GM12878 (cell line): Measurements from ENCODE around the gene KIFAP3. TPM values are rescaled to one million over a fixed set of nuclear protein-coding genes. Genes with fewer than 3 reads are reported as not detected.

Experiments used
- ATAC-seq: fragments of 200-7000 bp; cut with Tn5 transposase; 3 replicates; pipeline ENCODE4 v1.9.1; 2020; ENCODE audit warnings: mild to moderate bottlenecking, moderate library complexity
- BruUV-seq: library from RNA; stranded (reverse); fragments of 400-500 nt; replicated peaks from 2 replicates; lab custom pipeline; 2021; lab: Mats Ljungman, UMichigan
- CTCF ChIA-PET: fragments of 300-600 bp; sonication (Branson Sonifier 250); formaldehyde crosslinking; extraction: SDS; loops from one replicate; lab custom pipeline; 2021; ENCODE audit warnings: inconsistent platforms; lab: Yijun Ruan, JAX
- POLR2A ChIA-PET: fragments of 350-600 bp; formaldehyde crosslinking; extraction: SDS; loops from one replicate; lab custom pipeline; 2021; ENCODE audit warnings: inconsistent platforms; lab: Charles Lee
- RAD21 ChIA-PET: fragments of 300-600 bp; sonication (Branson Sonifier 250); formaldehyde crosslinking; loops from one replicate; lab custom pipeline; 2023; ENCODE audit warnings: antibody characterized with exemption; ENCODE audit not compliant: unreplicated experiment; lab: Charles Lee
- SMC1A ChIA-PET: fragments of 300-600 bp; sonication (Branson Sonifier 250); formaldehyde crosslinking; loops from one replicate; lab custom pipeline; 2023; ENCODE audit not compliant: unreplicated experiment, uncharacterized antibody; lab: Charles Lee
- DNase-seq: peaks from one replicate; pipeline ENCODE4 v3.0.0-alpha.2; 2011; ENCODE audit warnings: low read depth, low spot score
- FAIRE-seq: peaks from 3 replicates; lab custom pipeline; 2011; peaks lifted over from hg19 to GRCh38; lab: Jason Lieb, UNC
- H2AFZ ChIP-seq: 2 replicates; pipeline ENCODE4 v1.6.0; 2011; ENCODE audit warnings: low read depth, low read length, control low read depth; ENCODE audit not compliant: control insufficient read depth
- H3K27ac ChIP-seq: 2 replicates; pipeline ENCODE4 v1.5.1; 2011; ENCODE audit warnings: control low read depth; ENCODE audit not compliant: control insufficient read depth, insufficient read depth
- H3K27me3 ChIP-seq, 2 experiments: replicated peaks in 1 of 2; 2 replicates each; pipeline versions ENCODE4 v1.6.0 to v1.6.1; 2011; ENCODE audit warnings: low read length in 1 of 2; ENCODE audit not compliant: control insufficient read depth in 2 of 2, insufficient read depth in 2 of 2
- H3K36me3 ChIP-seq, 2 experiments: 2 replicates each; pipeline ENCODE4 v1.5.1; 2011; ENCODE audit warnings: low read length in 1 of 2; ENCODE audit not compliant: control insufficient read depth in 2 of 2, insufficient read depth in 2 of 2
- H3K4me1 ChIP-seq: 2 replicates; pipeline ENCODE4 v1.6.1; 2011; ENCODE audit warnings: mild to moderate bottlenecking, low read length, moderate library complexity, mixed read lengths; ENCODE audit not compliant: control insufficient read depth, insufficient read depth
- H3K4me2 ChIP-seq: 2 replicates; pipeline ENCODE4 v1.6.0; 2011; ENCODE audit warnings: control low read depth; ENCODE audit not compliant: control insufficient read depth, insufficient read depth
- H3K4me3 ChIP-seq: fragments of 200-600 bp; sonication (generic); 2 replicates; pipeline ENCODE4 v1.5.1; 2016
- H3K79me2 ChIP-seq: 2 replicates; pipeline ENCODE4 v1.6.0; 2011; ENCODE audit warnings: low read length; ENCODE audit not compliant: control insufficient read depth, insufficient read depth
- H3K9ac ChIP-seq: 2 replicates; pipeline ENCODE4 v1.8.0; 2011; ENCODE audit warnings: low read length, control low read depth, mixed read lengths; ENCODE audit not compliant: control insufficient read depth, insufficient read depth
- H3K9me3 ChIP-seq: replicated peaks from 3 replicates; pipeline ENCODE4 v1.5.1; 2011; ENCODE audit warnings: mild to moderate bottlenecking, low read length; ENCODE audit not compliant: control insufficient read depth, insufficient read depth
- H4K20me1 ChIP-seq: 2 replicates; pipeline ENCODE4 v1.6.0; 2011; ENCODE audit not compliant: control insufficient read depth, insufficient read depth
- BRCA1 ChIP-seq: IDR thresholded peaks from 2 replicates; pipeline ENCODE4 v1.6.1; 2011; ENCODE audit warnings: low read depth, low read length, improper control_type of control experiment
- CREB1 ChIP-seq: IDR thresholded peaks from 2 replicates; pipeline ENCODE4 v1.6.1; 2012; ENCODE audit warnings: low read depth, mild to moderate bottlenecking, inconsistent platforms
- DPF2 ChIP-seq: fragments of 450-650 bp; IDR thresholded peaks from 2 replicates; pipeline ENCODE4 v1.6.1; 2017; ENCODE audit warnings: mild to moderate bottlenecking
- E2F8 ChIP-seq: fragments of 450-650 bp; IDR thresholded peaks from 2 replicates; pipeline ENCODE4 v1.6.1; 2018; ENCODE audit warnings: mild to moderate bottlenecking, low read depth, moderate library complexity; ENCODE audit not compliant: partially characterized antibody
- FOS ChIP-seq: IDR thresholded peaks from 3 replicates; pipeline ENCODE4 v1.6.1; 2011; ENCODE audit warnings: borderline replicate concordance; ENCODE audit not compliant: insufficient read length; ENCODE audit errors: extremely low read depth
- IRF3 ChIP-seq: fragments of 450-650 bp; IDR thresholded peaks from 2 replicates; pipeline ENCODE4 v1.6.1; 2014; ENCODE audit warnings: mild to moderate bottlenecking
- IRF5 ChIP-seq: fragments of 450-650 bp; IDR thresholded peaks from 2 replicates; pipeline ENCODE4 v1.6.1; 2017; ENCODE audit warnings: borderline replicate concordance
- KDM1A ChIP-seq: fragments of 200-600 bp; sonication (generic); IDR thresholded peaks from 2 replicates; pipeline ENCODE4 v1.6.1; 2016; ENCODE audit warnings: borderline replicate concordance
- MAX ChIP-seq: IDR thresholded peaks from 2 replicates; pipeline ENCODE4 v1.6.1; 2012; ENCODE audit warnings: low read depth, low read length, improper control_type of control experiment
- NFXL1 ChIP-seq: fragments of 450-650 bp; IDR thresholded peaks from 2 replicates; pipeline ENCODE4 v1.6.1; 2017; ENCODE audit warnings: antibody characterized with exemption, mild to moderate bottlenecking, borderline replicate concordance
- NFYA ChIP-seq: IDR thresholded peaks from 2 replicates; pipeline ENCODE4 v1.6.1; 2011; ENCODE audit warnings: low read depth, mild to moderate bottlenecking, low read length, improper control_type of control experiment, borderline replicate concordance
- SUZ12 ChIP-seq: fragments of 200-600 bp; sonication (generic); IDR thresholded peaks from one replicate; pipeline ENCODE4 v1.6.1; 2018; ENCODE audit warnings: antibody characterized with exemption, mild to moderate bottlenecking; ENCODE audit not compliant: unreplicated experiment
- WRNIP1 ChIP-seq: IDR thresholded peaks from 2 replicates; pipeline ENCODE4 v1.6.1; 2011; ENCODE audit warnings: low read depth, low read length, improper control_type of control experiment, borderline replicate concordance
- YBX1 ChIP-seq: fragments of 450-650 bp; IDR thresholded peaks from 2 replicates; pipeline ENCODE4 v1.6.1; 2016; ENCODE audit warnings: antibody characterized with exemption
- ZBED1 ChIP-seq: IDR thresholded peaks from 2 replicates; pipeline ENCODE4 v1.6.1; 2016; ENCODE audit warnings: borderline replicate concordance
- ZBTB4 ChIP-seq: fragments of 450-650 bp; formaldehyde crosslinking; IDR thresholded peaks from 2 replicates; pipeline ENCODE4 v1.4.0; 2022; ENCODE audit warnings: mild to moderate bottlenecking, moderate library complexity
- ZNF207 ChIP-seq: fragments of 450-650 bp; IDR thresholded peaks from 2 replicates; pipeline ENCODE4 v1.6.1; 2014; ENCODE audit warnings: antibody characterized with exemption, mild to moderate bottlenecking, borderline replicate concordance
- WGBS: methylation state at CpG from one replicate; pipeline ENCODE4 v1.1.6; 2016; ENCODE audit warnings: low lambda C conversion rate; ENCODE audit not compliant: insufficient replicate concordance, insufficient coverage; ENCODE audit errors: missing lambda C conversion rate; 5-methylcytosine and 5-hydroxymethylcytosine counted together
- in situ Hi-C: fragments of 300-500 bp; cut with MboI; formaldehyde crosslinking; loops from 9 replicates; pipeline ENCODE4 v1.14.3; 2018; ENCODE audit warnings: mixed read lengths
- intact Hi-C: fragments of 100-400 bp; cut with micrococcal nuclease; formaldehyde crosslinking; loops from one replicate; pipeline ENCODE4 v1.14.2; 2022; ENCODE audit not compliant: unreplicated experiment
- polyA plus RNA-seq, 11 experiments: library from polyadenylated mRNA; depleted of rRNA in 4 of 11; unstranded in 6 of 11; stranded (reverse) in 5 of 11; fragments of >200 nt; fragmentation: Nextera tagmentation in 4 of 11; fragmentation: Illumina TruSeq in 1 of 11; extraction: Ambion mirVana in 4 of 11; extraction: Trizol in 1 of 11; gene quantifications; 1 replicate in 1 of 11; 2 replicates in 10 of 11; pipeline versions ENCODE4 v1.2.1 to v1.2.3, GENCODE V29; 2011 to 2016; ENCODE audit warnings: inconsistent platforms in 2 of 11, missing spikeins in 2 of 11, low read depth in 1 of 11
- total RNA-seq, 4 experiments: library from RNA; depleted of rRNA in 3 of 4; stranded (reverse); fragments of >200 nt in 3 of 4; fragmentation: Illumina TruSeq in 1 of 4; extraction: Trizol in 1 of 4; gene quantifications; 2 replicates each; pipeline versions ENCODE4 v1.2.1 to v1.2.3, GENCODE V29; 2013 to 2021

The KIFAP3 gene
- total and polyA plus RNA-seq, 10 of the 15 experiments (the other 5 are each of a cell fraction or from before 2014, with no cell fraction given) = 13.7 to 100 (median 18.9) TPM

- intact Hi-C loops (no loop called here), in situ Hi-C loops (no loop called here)
- no peak overlapping the region for H3K27ac ChIP-seq
- WGBS = 93% methylated on average over 1 of the region's 1 CpG
- ChIA-PET CTCF (interaction anchor here (1.0 kb wide), 2 partner anchors 43 to 82 kb away, joined by 3 read pairs; no protein-coding TSS in a partner anchor), RAD21 (interaction anchor here (1.0 kb wide), 1 partner anchor 57 kb away, joined by 4 read pairs; no protein-coding TSS in a partner anchor), SMC1A (no interaction called here), POLR2A (no interaction called here)
- H3K4me2 ChIP-seq = no peak overlapping the region
- no peak for ATAC-seq
- H3K9ac ChIP-seq = no peak overlapping the region
- no peaks in the 10 kb centered on the region for H3K4me1 ChIP-seq
- no peak for FAIRE-seq
- H3K4me3 ChIP-seq = no peak overlapping the region
- no peaks in the 10 kb centered on the region for H3K9me3 ChIP-seq
- BruUV-seq = no TSS peak
- H4K20me1 ChIP-seq = no peaks in the 10 kb centered on the region
- no peaks in the 10 kb centered on the region; a peak in 1 of 4 replicates for H3K36me3 ChIP-seq
- no peak for DNase-seq
- no peak overlapping the region for H2AFZ ChIP-seq
- H3K27me3 ChIP-seq = no peaks in the 10 kb centered on the region
- H3K79me2 ChIP-seq = no peaks in the 10 kb centered on the region
- TF ChIP-seq ZBTB4 (CRISPR knock-in tag) = no peak
- TF ChIP-seq IRF5 = no peak
- no peak for TF ChIP-seq FOS
- no peak for TF ChIP-seq ZNF207
- no peak for TF ChIP-seq CREB1
- no peak for TF ChIP-seq YBX1
- no peak for TF ChIP-seq MAX
- no peak for TF ChIP-seq DPF2
- no peak for TF ChIP-seq IRF3
- no peak for TF ChIP-seq NFXL1
- no peak for TF ChIP-seq KDM1A
- TF ChIP-seq WRNIP1 = no peak
- no peak for TF ChIP-seq E2F8
- no peak for TF ChIP-seq NFYA
- no peak for TF ChIP-seq ZBED1
- TF ChIP-seq SUZ12 = no peak
- no peak for TF ChIP-seq BRCA1
Measured at GRCh38 chr1:169985757-169986156, 88.7 kb downstream of the KIFAP3 start.
